Hematopoietic multipotent progenitor cell (in vitro differentiated cells): ENCODE data around the gene KRTAP12-4. TPM values are rescaled to one million over a fixed set of nuclear protein-coding genes. Genes with fewer than 3 reads are reported as not detected.
"Not testable (repeated sequence)": the region's sequence is repeated elsewhere in the genome, so short reads cannot be mapped to it uniquely, and the experiment has no call there.

Experiments
- DNase-seq, 3 donors: peaks; one replicate each; pipeline ENCODE4 v3.0.0-alpha.2; 2011 to 2015; ENCODE audit warnings: low read depth in 2 of 3, low spot score in 2 of 3
- small RNA-seq: library from RNA; depleted of rRNA; stranded (forward); fragments of <200 nt; gene quantifications from one replicate; pipeline ENCODE3, GENCODE V24; 2012
- total RNA-seq: library from RNA; depleted of rRNA; stranded (reverse); fragments of >200 nt; gene quantifications from one replicate; pipeline ENCODE4 v1.2.3, GENCODE V29; 2012

The KRTAP12-4 gene
- total RNA-seq, 1 donor: not detected

- DNase-seq: no peak
Observed at GRCh38 chr21:44613386-44614155, 40.9 kb downstream of the KRTAP12-4 start.

GRCh38 chr21:44612669-44613229 is 41.7 kb downstream of the KRTAP12-4 start:
- DNase-seq: no peak

GRCh38 chr21:44612029-44612486 is 42.4 kb downstream of the KRTAP12-4 start, which contains the start of gene KRTAP10-8:
Gene KRTAP10-8, plus strand, starts transcription at chr21:44612079. Its CDS starts 22 bp downstream, at chr21:44612101.
- DNase-seq: no peak

GRCh38 chr21:44611551-44611950 is 42.9 kb downstream of the KRTAP12-4 start:
- DNase-seq: no peak

- DNase-seq: not testable (repeated sequence)
Observed at GRCh38 chr21:44610157-44610843, 44.2 kb downstream of the KRTAP12-4 start.

- DNase-seq: no peak
Observed at GRCh38 chr21:44609193-44609592, 45.3 kb downstream of the KRTAP12-4 start.

- DNase-seq: no peak
Observed at GRCh38 chr21:44606495-44606894, 48.0 kb downstream of the KRTAP12-4 start.

Small RNAs within 50 kb of the gene (small RNA-seq; reads per million reads assigned to genes)
- not detected for gene KRTAP12-6P

Other genes with a start within 250 kb of the KRTAP12-4 start
- 1.1 TPM for gene LRRC3, start 199.1 kb downstream of the KRTAP12-4 start, total RNA-seq
- not detected for gene KRTAP10-1, start 114.5 kb downstream of the KRTAP12-4 start, total RNA-seq
- not detected for gene KRTAP10-2, start 103.2 kb downstream of the KRTAP12-4 start, total RNA-seq
- gene KRTAP10-3, start 95.9 kb downstream of the KRTAP12-4 start, total RNA-seq: not detected
- not detected for gene KRTAP10-4, start 80.9 kb downstream of the KRTAP12-4 start, total RNA-seq
- gene KRTAP10-5, start 74.1 kb downstream of the KRTAP12-4 start, total RNA-seq: not detected
- not detected for gene KRTAP10-6, start 62.2 kb downstream of the KRTAP12-4 start, total RNA-seq
- under 0.01 TPM for gene KRTAP10-7, start 54.1 kb downstream of the KRTAP12-4 start, total RNA-seq
- not detected for gene KRTAP10-8, start 42.6 kb downstream of the KRTAP12-4 start, total RNA-seq
- gene KRTAP10-9, start 27.6 kb downstream of the KRTAP12-4 start, total RNA-seq: not detected
- not detected for gene KRTAP10-10, start 17.3 kb downstream of the KRTAP12-4 start, total RNA-seq
- gene KRTAP10-11, start 8.2 kb downstream of the KRTAP12-4 start, total RNA-seq: not detected
- not detected for gene KRTAP12-3, start 3.3 kb upstream of the KRTAP12-4 start, total RNA-seq
- gene KRTAP12-2, start 12.3 kb upstream of the KRTAP12-4 start, total RNA-seq: under 0.01 TPM
- not detected for gene KRTAP12-1, start 27.5 kb upstream of the KRTAP12-4 start, total RNA-seq
- not detected for gene KRTAP10-12, start 42.5 kb upstream of the KRTAP12-4 start, total RNA-seq
- gene TSPEAR, start 56.9 kb upstream of the KRTAP12-4 start, total RNA-seq: not detected
- 107 TPM for gene UBE2G2, start 147.2 kb upstream of the KRTAP12-4 start, total RNA-seq
- 80.0 TPM for gene SUMO3, start 163.4 kb upstream of the KRTAP12-4 start, total RNA-seq
- gene PTTG1IP, start 219.0 kb upstream of the KRTAP12-4 start, total RNA-seq: 147 TPM